HL-60/S4 treated with retinoic acid at 250 ng/mL for 4 days and 3 days (cell line): ENCODE data around the gene SAG.

Experiments
- in situ Hi-C: fragments of 300-500 bp; cut with MboI; formaldehyde crosslinking; loops from 2 replicates; pipeline ENCODE4 v1.7.0; 2022; ENCODE audit warnings: low sequenced_read_pairs

SAG gene

DNA sequence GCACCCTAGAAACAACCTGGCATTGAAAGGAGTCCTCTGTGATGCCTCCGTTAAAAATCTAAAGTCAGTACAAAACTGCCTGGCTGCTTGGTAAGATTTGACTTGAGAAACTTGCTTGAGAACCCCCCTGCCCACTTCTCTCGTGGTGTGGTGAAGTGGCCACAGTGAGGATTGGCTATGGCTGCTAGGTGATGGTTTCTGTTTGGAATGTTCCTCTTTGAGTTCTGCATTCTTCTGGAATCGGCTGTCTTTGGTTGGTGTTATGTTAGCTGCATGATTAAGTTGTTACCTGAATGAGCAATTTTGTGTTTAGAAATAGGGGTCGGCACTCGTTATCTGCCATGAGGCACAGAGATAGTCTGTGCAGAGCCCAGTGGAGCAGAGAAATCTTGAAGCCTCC, 21.7 kb upstream of the SAG start:
- in situ Hi-C loops, result no loop called here

DNA sequence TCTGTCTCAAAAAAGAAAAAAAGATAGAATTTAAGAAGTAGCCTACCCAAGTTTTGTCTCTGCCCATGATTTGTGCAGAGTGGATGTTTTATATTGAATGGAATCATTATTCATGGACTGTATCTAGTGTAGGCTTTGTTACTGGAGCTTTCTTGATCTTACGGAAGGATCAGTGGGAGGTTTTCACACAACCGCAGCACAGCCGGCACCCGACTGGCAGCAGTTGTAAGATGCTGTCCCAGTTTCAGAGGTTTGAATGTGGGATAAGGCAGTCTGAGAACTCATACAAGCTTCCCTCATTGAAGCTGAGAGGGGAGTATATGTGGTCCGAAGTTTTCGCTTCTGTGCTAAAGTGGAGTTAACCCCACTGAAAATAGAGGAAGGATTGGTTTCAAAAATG, 19.7 kb upstream of the SAG start:
- in situ Hi-C loops, result no loop called here

DNA sequence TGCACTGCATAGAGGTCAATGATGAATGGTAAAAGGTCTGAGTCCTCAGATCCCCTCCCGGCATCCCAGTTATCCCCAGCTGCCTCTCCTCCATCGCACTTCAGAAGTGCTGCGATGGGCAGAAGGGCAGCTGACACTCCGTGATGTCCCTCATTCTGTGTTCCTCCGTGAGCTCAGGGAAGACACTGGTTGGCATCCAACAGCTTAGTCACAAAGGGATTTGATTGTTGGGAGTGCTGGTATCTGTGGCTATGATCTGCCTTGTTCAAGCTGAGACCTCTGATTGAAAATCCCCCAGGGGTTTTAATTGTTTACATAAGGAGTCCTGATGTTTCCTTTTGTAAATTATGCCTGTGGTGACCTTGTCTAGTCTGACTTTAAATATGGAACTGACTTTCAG, 19.0 kb upstream of the SAG start:
- in situ Hi-C loops, result no loop called here

DNA sequence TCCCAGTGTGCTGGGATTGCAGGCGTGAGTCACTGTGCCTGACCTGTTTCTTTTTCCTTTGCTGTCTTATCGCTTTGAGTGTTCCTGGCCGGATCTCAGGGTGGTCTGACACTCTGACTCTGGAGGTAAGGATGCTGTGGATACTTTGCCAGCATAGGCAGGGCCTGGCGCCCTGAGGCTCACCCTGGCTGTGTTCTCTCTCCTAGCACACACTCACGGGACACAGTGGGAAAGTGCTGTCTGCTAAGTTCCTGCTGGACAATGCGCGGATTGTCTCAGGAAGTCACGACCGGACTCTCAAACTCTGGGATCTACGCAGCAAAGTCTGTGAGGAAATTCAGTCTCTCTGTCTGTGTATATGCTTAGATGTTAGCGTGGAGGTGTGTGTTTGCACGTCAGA, 18.0 kb upstream of the SAG start:
- in situ Hi-C loops, result no loop called here

DNA sequence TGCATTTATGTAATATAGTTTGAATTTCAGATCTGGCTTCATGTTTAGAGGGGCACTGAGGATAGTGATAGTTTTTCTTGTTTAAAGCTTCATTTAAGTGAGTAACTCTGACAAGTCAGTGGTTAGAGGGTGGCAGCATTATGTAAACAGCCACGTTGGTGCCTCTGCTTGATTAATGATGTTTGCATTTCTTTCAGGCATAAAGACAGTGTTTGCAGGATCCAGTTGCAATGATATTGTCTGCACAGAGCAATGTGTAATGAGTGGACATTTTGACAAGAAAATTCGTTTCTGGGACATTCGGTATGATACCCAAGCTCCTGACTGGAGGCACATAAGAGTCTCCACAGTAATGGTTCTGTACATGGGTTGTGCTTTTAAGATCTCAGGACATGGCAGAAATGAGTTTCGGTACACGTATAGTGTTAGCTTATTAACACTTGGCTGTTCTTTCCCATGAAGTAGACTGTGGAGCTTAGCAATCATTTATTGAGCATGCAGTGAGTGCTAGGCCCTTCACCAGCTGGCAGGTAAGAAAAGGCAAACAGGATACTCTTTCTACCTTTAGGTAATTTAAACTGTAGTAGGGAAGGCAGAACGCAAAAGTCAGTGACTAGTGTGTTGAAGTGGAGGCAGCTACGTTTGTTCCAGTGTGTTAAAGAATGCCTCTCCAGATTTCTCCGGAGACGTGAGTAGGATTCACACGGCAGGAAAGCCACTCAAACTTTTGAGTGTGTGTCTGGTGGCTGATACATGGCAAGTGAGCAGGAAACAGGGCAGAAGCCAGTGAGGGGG, 17.4 kb upstream of the SAG start:
- in situ Hi-C loops, result no loop called here

DNA sequence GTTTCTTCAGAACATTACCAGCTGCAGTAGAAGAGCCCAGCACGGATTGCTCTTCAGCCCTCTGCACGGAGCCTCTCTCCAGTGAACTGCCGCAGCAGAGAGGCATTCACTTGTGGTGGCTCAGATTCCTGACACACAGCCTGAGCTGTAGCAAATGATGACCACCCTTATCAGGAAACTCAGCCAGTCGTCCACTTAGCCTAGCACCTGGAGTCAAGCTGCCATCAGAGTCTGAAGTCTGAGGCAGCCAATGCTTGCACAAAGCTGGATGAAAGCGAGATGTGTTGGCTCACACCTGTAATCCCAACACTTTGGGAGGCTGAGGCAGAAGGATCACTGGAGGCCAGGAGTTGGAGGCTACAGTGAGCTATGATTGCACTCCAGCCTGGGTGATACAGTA, 11.7 kb upstream of the SAG start:
- in situ Hi-C loops, result no loop called here

DNA sequence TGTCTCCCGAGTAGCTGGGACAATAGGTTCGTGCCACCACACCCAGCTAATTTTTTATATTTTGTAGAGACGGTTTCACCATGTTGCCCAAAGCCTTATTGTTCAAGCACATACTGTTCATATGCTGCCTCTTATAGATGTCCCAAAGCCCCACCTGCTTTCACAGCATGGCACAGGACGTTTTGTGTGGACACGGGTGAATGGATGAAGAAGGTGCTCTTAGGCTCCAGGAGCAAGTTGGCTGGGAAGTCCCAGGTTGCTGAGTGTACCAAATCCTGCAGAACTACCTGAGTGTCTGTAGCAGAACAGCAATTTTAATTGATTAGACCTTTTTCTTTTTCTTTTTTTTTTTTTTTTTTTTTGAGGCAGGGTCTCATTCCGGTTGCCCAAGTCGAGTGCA, 10.5 kb upstream of the SAG start:
- in situ Hi-C loops, result no loop called here

DNA sequence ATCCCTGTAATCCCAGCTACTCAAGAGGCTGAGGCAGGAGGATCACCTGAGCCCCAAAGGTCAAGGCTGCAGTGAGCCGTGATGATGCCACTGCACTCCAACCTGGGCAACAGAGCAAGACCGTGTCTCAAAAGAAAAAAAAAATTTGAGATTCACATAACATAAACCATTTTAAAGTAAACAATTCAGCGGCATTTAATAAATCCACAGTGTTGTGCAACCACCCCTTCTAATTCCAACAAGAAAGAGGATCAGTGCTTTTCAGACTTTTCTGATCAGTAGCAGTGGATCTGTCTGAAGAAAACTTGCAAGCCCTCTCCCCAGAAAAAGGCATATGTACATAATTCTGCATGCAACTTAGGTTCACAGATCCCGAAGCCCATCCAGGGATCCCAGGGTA, 7.2 kb upstream of the SAG start:
- in situ Hi-C loops, result no loop called here

DNA sequence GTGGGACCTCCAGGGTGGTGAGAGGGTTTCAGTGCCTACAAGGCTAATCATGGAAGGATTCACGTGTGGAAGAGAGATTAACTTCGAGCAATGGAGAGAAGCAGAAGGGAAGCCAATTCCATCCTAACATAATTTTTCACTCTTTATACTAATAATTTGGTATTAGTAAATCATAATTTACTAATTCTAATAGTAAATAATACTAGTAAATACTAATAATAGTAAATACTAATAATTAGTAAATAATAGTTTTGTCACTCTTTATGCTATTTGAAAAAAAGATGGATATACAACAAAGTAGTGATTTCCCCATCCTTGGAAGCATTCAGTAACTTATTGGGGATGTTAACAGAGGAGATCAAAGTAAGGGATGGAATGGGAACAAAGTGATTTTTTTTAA, 6.4 kb upstream of the SAG start:
- in situ Hi-C loops, result no loop called here

DNA sequence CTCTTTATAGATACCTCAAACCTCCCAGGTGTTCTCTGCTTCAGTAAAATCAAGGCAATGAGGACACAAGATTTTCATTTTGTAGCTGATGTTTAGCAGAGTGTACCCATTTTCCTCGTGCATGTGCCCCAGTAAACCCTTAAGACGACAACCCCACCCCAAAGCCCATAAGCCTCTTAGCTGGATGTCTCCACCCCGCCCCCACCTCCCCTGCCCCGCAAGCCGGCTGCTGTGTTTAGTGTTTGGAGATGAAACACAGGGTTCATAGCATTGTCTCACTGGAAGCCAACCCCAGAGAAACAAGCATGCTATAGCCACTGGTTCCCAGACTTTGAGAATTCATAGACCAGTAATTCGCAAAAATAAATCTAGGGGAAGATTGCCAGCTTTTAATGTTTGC, 5.8 kb upstream of the SAG start:
- in situ Hi-C loops, result no loop called here

DNA sequence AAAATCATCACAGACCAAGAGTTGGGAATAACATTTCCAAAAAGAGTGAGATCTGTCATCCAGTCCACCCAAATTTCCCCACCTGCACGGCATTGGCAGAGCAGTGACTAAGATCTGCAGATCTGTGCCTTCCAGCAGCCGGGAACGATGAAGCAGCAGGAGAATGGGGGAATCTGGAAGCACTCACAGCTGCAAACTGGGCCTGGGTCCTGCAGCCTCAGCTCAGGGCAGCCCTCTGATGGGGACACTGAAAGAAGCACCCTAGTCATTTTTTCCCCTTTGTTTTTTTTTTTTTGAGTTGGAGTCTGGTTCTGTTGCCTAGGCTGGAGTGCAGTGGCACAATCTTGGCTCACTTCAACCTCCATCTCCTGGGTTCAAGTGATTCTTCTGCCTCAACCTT, 4.4 kb upstream of the SAG start:
- in situ Hi-C loops, result no loop called here

DNA sequence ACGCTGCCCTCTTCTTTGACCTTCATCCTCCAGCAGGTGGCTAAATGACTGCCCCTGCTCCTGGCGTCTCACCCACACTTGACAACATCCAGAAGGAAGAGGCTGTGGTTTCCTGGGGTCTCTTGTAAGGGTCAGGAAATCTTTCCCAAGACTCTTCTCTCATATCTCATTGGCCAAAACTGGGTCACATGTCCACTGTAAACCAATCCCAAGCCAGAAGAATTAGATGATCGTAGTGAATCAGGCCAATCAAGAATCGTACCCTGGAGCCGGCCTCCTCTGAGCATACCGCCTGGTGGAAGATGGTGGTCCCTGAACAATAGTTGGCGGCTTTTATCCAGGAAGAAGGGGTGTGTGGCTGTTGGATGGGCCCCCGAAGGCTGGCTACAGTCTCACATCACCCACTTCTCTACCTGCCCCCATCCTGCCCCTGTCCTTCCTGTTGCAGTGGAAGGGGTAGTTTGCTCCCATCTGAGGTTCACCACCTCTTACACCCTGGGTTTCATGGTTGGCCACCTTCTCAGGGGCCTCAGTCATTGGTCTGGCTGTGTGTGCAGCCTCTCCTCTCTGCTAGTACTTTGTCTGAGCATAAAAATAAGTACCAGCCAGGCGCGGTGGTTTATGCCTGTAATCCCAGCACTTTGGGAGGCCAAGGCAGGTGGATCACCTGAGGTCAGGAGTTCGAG, 3.8 kb downstream of the SAG start:
- in situ Hi-C loops, result no loop called here

DNA sequence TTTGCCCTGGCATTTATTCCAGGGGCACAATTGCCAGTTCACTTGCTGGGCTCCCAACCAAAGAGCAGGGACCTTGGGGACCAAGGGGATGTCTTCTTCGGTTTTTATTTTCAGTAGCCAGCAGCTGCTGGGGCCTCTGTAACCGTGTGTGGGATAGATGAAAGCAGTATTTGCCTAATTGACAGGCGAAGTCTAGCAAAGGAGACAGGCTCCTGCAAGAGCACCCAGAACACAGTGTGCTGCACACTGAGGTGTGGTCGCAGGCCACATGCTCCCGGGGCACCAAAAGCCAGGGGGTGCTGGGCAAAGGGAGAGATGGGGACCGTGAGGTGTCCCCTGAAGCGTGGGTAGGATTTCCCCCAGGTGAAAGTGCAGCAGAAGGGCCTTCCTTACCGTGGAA, 5.3 kb downstream of the SAG start:
- in situ Hi-C loops, result no loop called here

DNA sequence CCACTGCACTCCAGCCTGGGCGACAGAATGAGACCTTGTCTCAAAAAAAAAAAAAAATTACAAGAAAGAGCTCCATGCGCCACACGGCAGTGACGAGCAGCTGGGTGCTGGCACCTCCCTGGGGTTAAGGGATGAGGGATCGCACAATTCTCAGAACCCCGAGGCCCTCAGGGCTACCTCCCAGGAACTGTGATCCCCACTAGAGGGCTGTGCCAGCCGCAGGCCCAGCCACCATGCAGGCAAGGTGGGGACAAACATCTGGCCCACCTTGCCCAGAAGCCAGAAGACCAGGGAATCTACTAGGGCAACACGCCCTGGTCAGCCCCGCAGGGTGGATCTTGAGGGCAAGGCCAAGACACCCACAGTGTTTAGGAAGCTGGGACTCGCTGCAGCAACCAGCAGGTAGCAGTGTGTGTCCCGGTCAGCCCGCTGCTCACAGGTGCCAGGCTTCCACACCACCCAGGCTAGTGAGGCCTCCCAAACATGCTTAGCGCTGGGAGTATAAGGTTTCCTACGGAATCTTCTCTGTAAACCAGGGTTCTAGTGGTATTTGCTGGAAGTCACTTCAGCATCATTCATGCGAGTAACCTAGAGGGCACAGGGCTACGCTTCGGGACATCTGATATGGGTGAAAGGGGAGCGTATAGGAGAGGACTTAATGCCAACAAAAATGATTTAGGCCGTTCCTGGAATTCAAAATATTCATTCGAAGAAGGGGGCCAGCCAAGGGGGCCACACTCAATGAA, 6.7 kb downstream of the SAG start:
- in situ Hi-C loops, result no loop called here

DNA sequence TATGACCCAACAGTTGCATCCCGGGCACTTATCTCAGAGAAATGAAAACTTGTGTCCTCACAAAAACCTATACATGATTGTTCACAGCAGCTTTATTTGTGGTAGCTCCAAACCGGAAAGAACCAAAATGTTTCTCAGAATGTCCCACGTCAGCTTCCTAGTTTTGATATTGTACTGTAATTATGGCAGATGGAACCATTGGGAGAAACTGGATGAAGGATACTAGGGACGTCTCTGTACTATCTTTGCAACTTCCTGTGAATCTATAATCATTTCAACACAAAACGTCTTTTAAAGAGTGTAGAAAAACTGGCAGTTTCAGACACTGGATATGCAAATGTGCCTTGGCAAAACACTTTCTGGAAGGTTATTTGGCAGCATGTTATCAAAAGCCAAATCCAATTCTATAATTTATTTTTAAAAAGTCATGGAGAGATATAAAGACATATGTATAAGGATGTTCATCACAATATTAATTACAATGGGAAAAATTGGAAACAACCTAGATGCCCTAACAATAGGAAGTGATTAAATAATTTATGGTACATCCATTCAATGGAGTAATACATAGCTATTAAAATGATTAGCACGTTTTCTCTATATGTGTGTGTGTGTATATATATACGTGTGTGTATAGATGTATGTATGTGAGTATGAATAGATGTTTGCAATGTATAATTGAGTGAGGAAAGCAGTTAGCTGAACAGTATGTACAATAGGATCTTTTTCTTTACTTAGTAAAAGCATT, 9.8 kb downstream of the SAG start:
- in situ Hi-C loops, result no loop called here

DNA sequence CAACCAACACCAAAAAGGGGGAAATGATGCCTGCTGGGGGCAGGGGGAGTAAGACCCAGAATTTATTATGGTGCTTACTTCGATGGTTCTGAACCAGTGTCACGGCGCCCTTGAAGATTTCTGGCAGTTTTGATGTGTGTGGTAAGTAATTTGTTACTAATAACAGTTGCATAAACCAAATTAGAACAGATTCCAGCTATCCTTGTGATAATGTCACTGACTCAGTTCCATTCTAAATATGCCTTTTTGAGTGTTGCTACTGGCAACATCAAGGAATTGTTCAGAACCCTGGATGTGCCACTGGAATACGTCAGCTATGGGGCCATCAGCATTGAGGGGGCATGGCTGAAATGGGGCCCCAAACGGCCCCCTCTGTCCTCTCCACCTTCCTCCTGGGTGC, 11.6 kb downstream of the SAG start:
- in situ Hi-C loops, result no loop called here

DNA sequence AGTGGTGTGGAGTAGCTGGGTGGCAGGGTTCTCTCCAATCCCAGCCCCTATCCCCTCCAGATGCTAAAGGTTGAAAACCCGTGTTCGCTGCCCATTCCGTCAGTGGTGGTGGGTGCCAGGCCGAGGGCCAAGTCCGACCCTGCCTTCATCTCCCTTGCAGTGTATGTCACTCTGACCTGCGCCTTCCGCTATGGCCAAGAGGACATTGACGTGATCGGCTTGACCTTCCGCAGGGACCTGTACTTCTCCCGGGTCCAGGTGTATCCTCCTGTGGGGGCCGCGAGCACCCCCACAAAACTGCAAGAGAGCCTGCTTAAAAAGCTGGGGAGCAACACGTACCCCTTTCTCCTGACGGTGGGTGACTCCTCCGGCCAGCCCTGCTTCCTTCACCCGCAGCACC, 12.9 kb downstream of the SAG start:
- in situ Hi-C loops, result no loop called here

DNA sequence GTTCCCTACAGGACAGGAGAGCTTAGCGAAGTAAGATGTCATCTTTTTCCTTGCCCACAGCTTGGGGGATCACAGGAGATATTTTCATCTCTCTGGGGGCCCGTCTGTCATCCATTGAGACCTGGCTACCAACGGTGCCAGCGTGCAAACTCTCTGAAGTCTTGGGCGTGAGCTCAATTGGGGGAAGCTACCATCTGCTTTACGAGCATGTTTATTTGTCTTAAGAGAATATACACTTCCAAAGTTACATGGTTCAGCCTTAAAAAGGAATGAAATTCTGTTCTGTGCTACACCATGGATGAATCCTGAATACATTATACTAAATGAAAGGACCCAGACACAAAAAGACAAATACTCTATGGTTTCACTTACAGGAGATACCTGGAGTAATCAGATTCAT, 13.6 kb downstream of the SAG start:
- in situ Hi-C loops, result no loop called here

DNA sequence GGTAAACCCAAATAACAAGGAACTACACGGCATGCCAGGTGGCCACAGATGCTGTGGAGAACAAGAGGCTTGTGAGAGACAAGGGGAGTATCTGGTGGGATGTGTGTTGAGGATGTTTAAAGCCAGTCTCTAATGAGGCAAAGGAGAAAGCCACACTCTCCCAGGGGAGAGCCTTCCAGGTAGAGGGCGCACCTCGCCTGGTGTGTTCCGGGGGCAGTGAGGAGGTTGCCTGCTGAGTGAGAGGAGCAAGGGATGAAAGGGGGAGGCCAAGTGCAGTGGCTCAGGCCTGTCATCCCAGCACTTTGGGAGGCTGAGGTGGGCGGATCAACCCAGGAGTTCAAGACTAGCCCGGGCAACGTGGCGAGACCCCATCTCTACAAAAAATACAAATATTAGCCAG, 16.2 kb downstream of the SAG start:
- in situ Hi-C loops, result no loop called here

DNA sequence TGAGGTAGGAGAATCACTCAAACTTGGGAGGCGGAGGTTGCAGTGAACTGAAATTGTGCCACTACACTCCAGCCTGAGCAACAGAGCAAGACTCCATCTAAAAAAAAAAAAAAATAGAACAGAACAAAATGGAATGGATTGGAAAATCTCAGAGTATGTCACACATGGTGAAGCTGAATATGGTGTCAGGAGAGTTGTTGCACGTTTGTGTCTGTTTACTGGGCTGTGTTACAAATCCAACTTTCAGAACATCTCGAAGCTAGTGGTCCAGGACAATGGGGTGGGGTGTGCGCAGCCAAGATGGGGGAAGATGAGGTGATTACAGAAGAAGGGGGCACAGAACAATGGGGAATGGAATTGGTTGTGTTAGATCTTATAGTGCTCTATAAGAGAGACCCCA, 17.6 kb downstream of the SAG start:
- in situ Hi-C loops, result no loop called here

DNA sequence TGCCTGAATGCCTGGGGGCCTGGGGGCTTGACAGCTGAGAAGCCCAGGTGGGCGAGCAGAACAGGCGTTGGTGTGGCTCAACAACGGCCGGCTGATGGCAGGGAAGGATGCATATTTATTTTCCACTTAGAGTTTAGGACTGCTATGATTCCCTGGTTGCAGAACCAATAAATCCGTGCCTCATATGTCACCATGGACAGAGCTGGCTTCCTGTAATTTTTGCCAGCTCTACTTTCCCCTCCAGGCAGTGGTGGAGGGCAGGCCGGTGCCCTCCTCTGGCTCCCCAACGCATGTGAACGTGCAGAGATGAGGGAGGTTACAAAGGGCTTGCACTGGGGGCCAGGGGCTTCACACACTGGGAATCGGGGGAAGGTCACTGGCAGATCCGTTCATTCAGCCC, 18.2 kb downstream of the SAG start:
- in situ Hi-C loops, result no loop called here
